Nasal cavity respiratory epithelium epithelial cell of viscerocranial mucosa (primary cell): ENCODE results near the gene CPSF4L. TPM values are rescaled to one million over a fixed set of nuclear protein-coding genes. Genes with fewer than 3 reads are reported as not detected.

ENCODE experiments used
- total RNA-seq: library from RNA; depleted of rRNA; stranded (reverse); fragments of >200 nt; gene quantifications from 2 replicates; pipeline ENCODE4 v1.2.3, GENCODE V29; 2014

Gene CPSF4L
- 0.34 TPM in 1 of 2 replicates, not detected in the other for total RNA-seq

GRCh38 chr17:73261617-73261951, at the start of gene CPSF4L:
Gene CPSF4L, minus strand, starts transcription at chr17:73261880. Its CDS starts 62 bp downstream, at chr17:73261818.

Other genes with a start within 250 kb of the CPSF4L start
- gene SLC39A11, start 169.2 kb downstream of the CPSF4L start, total RNA-seq, result 22.2 and 38.9 TPM in 2 replicates
- not detected in 2 replicates for gene SSTR2, start 96.9 kb downstream of the CPSF4L start, total RNA-seq
- 13.0 and 19.5 TPM in 2 replicates for gene COG1, start 68.8 kb downstream of the CPSF4L start, total RNA-seq
- gene CDC42EP4, start 50.1 kb upstream of the CPSF4L start, total RNA-seq, result 35.9 and 108 TPM in 2 replicates